Activated T-cell treated with anti-CD3 and anti-CD28 coated beads, Interleukin-2, amount 50 U/mL, for 4 hours (primary cell): ENCODE data around the gene SLC3A2. TPM values are rescaled to one million over a fixed set of nuclear protein-coding genes. Genes with fewer than 3 reads are reported as not detected.
"Not testable (repeated sequence)": the region's sequence is repeated elsewhere in the genome, so short reads cannot be mapped to it uniquely, and the experiment has no call there.

Source experiments
- ATAC-seq, 2 donors: fragments of 200-7000 bp; cut with Tn5 transposase; one replicate each; pipeline ENCODE4 v1.10.0; 2021
- DNase-seq: peaks from one replicate; pipeline ENCODE4 v3.0.0-alpha.2; 2020
- H3K27me3 Mint-ChIP-seq: one replicate; pipeline ENCODE4 v1.8.0; 2021; ENCODE audit warnings: low read depth, mixed read lengths
- H3K36me3 Mint-ChIP-seq: one replicate; pipeline ENCODE4 v1.8.0; 2022; ENCODE audit warnings: mixed read lengths; ENCODE audit not compliant: insufficient read depth
- H3K4me1 Mint-ChIP-seq: one replicate; pipeline ENCODE4 v1.8.0; 2021; ENCODE audit warnings: low read depth, mixed read lengths
- H3K4me3 Mint-ChIP-seq: one replicate; pipeline ENCODE4 v1.8.0; 2021; ENCODE audit warnings: mild to moderate bottlenecking, moderate library complexity, mixed read lengths
- H3K9me3 Mint-ChIP-seq: one replicate; pipeline ENCODE4 v1.8.0; 2021; ENCODE audit warnings: mixed read lengths
- total RNA-seq, 3 donors: library from RNA; stranded (reverse); gene quantifications; one replicate each; pipeline ENCODE4 v1.2.1, GENCODE V29; 2021

Gene SLC3A2
- 100 to 1,000 TPM; 580 to 683 (median 586) TPM for total RNA-seq

DNA sequence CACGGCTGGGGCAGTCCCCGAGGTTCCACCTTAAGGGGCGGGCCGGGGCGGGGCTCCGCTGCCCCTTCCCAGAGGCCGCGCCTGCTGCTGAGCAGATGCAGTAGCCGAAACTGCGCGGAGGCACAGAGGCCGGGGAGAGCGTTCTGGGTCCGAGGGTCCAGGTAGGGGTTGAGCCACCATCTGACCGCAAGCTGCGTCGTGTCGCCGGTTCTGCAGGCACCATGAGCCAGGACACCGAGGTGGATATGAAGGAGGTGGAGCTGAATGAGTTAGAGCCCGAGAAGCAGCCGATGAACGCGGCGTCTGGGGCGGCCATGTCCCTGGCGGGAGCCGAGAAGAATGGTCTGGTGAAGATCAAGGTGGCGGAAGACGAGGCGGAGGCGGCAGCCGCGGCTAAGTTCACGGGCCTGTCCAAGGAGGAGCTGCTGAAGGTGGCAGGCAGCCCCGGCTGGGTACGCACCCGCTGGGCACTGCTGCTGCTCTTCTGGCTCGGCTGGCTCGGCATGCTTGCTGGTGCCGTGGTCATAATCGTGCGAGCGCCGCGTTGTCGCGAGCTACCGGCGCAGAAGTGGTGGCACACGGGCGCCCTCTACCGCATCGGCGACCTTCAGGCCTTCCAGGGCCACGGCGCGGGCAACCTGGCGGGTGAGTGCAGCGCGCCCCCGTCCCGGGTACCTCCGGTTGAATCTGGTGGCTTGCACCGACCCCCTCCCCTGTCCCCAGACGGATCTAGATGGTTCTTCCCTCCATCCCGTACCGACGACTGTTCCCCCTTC is at the start of gene SLC3A2:
Gene SLC3A2 (plus strand): TSS at position 94 of the 776 bp plus-strand sequence. CDS start 128 bp downstream, at position 222.
- peaks cover 49% of the 10 kb centered on the region for H3K36me3 Mint-ChIP-seq
- ATAC-seq: peak; percentile 78 to 79
- peaks cover 46% of the 10 kb centered on the region for H3K4me1 Mint-ChIP-seq

DNA sequence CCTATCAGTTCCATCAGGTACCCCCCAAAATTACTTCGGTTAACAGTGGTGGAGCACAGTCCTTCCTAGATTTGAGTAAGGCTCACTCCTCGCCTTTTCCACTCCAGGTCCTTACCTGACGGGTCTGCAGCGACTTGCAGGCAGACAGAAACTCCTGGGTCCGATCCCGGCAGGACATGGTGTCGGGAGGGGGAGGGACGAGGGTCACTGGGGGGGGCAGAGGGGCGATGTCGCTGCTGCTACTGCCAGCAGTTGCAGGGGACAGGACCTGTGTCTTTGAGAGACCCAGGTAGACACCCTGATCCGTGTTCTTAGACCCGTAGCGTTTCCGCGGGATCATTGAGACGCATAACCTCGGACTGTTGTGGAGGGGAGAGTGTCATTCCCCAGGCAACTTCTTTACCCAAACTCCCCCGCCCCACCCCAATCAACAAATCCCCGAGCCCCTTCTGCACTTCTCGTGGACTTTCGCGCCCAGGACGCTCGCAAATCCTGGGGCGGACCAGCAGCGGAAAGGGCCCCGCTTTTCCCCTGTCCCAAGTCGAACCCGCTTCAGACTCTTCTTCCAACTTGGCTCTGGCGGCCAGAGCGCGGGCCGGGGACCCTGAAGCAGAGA is 49.7 kb upstream of the SLC3A2 start:
- H3K9me3 Mint-ChIP-seq: no peaks in the 10 kb centered on the region
- DNase-seq: no peak
- no peaks in the 10 kb centered on the region for H3K27me3 Mint-ChIP-seq
- ATAC-seq: no peak
- peak overlapping the region; percentile 90 for H3K4me3 Mint-ChIP-seq
- H3K4me1 Mint-ChIP-seq: peaks cover 41% of the 10 kb centered on the region
- H3K36me3 Mint-ChIP-seq: peaks cover 31% of the 10 kb centered on the region

More for the DNA sequence above, at the start of gene SLC3A2:
- Mint-ChIP-seq H3K9me3 (no peaks in the 10 kb centered on the region), H3K27me3 (no peaks in the 10 kb centered on the region), H3K4me3 (peak within 1 kb of the TSS; percentile 99)
- DNase-seq: peak; percentile 86

DNA sequence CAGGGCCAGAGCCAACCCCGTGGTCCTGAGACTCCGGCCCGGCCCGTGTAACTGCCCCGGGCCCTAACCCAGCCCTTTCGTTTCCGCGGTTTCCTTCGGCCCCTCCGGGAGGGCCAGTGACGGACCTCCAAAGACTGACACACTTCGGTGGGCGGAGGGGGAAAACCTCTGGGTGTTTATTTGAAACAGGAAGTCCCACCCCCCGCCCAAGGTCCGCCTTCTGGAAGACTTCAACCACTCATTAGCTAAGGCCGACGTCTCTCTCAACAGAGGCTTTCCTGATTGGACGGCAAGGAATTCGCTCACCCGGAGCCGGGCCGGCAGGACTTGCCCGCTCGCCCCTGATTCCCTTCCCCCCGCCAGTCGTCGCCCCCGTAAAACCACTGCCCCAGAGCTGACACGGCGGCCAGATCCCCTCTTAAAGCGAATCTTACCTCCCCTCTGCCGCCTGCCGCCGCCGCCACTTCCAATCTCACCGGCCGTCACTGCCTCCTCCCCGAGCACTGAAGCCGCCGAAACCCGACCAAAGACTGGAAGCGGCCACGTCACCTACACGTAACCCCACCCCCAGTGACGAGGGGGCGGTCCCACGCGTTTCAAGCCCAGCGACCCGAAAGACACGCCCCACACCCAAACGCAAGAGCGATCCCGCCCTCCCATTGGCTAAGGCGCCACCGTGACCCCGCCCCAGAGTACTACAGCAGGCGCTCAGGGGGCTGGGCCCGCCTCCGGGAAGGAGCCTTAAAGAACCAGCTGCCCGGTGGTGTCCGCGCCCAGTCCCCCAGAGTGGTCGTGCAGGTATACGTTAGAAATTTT is 49.0 kb upstream of the SLC3A2 start, which contains the start of gene STX5:
Gene STX5 (minus strand): TSS at position 532 of the 816 bp plus-strand sequence. CDS start 808 bp downstream, outside the sequence.
- no peaks in the 10 kb centered on the region for H3K9me3 Mint-ChIP-seq
- H3K27me3 Mint-ChIP-seq: no peaks in the 10 kb centered on the region
- peak within 1 kb of the TSS; percentile 90 for H3K4me3 Mint-ChIP-seq
- DNase-seq (peak; percentile 100), ATAC-seq (peak; percentile 91 to 93)
- peaks cover 36% of the 10 kb centered on the region for H3K36me3 Mint-ChIP-seq
- H3K4me1 Mint-ChIP-seq: peaks cover 45% of the 10 kb centered on the region

DNA sequence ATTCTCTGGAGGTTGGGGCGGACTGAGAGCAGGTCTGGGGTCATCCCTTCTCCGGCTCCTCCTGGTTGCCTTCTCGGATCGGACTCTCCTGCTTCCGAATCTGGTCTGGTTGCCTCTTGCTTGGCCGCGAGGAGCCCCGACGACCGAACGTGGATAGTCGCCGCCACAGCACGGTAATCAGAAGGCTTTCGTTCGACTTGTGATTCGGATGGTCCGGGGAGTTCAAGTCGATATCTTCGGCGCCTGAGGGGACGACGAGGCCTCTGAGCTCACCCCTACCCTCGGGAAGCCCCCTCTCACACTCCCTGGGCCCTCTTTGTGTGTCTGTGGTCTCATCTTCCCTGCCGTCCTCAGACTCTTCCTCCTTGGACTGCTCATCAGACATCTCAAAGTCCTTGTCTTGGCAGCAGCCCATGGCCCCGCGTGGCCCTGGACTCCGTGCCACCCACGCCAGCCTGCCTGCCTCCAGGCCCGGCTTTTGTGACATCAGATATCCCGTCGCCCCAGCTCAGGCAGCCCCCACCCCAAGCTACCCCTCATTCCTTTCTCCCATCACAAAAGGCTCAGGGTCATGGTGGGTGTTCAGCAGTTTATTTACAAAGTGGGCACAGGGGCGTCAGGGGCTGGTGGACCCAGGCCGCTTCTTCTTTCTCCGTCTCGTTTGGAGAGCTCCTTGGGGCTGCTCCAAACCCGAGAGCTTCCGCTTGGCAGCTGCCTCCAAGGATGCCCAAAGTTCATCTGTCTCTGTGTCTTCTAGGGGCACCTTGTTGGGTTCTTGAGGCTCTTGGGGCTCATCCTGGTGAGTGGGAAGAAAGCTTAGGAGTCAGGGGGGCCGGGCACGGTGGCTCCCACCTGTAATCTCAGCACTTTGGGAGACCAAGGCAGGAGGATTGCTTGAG is 48.1 kb upstream of the SLC3A2 start, which contains the start of gene TEX54:
Gene TEX54 (minus strand): TSS at position 506 of the 899 bp plus-strand sequence.
- peaks cover 50% of the 10 kb centered on the region for H3K4me1 Mint-ChIP-seq
- H3K4me3 Mint-ChIP-seq: peak within 1 kb of the TSS; percentile 90
- H3K9me3 Mint-ChIP-seq: no peaks in the 10 kb centered on the region
- ATAC-seq (peak; percentile 1 to 3), DNase-seq (no peak)
- peaks cover 34% of the 10 kb centered on the region for H3K36me3 Mint-ChIP-seq
- no peaks in the 10 kb centered on the region for H3K27me3 Mint-ChIP-seq

DNA sequence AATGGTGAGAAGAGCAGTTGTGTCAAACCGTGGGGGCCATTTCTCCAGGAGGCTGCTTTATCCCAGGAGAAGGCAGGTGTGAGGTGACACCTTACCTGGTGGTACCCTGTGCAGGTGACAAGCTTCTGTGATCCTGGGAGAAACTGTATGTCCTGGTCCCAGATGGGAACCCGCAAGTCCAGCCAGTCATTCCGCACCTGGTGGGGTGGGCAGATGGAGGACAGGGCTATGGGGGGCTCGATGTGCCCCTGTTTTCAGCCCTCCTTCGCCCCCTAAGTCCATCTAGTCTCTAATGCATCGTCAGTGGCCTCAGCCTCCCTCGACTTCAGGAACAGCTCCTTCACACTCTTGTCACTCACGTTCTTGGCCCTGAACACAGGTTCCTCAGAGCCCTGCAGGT is 45.4 kb upstream of the SLC3A2 start:
- H3K4me1 Mint-ChIP-seq: peaks cover 53% of the 10 kb centered on the region
- H3K9me3 Mint-ChIP-seq: no peaks in the 10 kb centered on the region
- no peak for ATAC-seq
- no peak overlapping the region for H3K4me3 Mint-ChIP-seq
- no peaks in the 10 kb centered on the region for H3K27me3 Mint-ChIP-seq
- DNase-seq: no peak
- peaks cover 41% of the 10 kb centered on the region for H3K36me3 Mint-ChIP-seq

DNA sequence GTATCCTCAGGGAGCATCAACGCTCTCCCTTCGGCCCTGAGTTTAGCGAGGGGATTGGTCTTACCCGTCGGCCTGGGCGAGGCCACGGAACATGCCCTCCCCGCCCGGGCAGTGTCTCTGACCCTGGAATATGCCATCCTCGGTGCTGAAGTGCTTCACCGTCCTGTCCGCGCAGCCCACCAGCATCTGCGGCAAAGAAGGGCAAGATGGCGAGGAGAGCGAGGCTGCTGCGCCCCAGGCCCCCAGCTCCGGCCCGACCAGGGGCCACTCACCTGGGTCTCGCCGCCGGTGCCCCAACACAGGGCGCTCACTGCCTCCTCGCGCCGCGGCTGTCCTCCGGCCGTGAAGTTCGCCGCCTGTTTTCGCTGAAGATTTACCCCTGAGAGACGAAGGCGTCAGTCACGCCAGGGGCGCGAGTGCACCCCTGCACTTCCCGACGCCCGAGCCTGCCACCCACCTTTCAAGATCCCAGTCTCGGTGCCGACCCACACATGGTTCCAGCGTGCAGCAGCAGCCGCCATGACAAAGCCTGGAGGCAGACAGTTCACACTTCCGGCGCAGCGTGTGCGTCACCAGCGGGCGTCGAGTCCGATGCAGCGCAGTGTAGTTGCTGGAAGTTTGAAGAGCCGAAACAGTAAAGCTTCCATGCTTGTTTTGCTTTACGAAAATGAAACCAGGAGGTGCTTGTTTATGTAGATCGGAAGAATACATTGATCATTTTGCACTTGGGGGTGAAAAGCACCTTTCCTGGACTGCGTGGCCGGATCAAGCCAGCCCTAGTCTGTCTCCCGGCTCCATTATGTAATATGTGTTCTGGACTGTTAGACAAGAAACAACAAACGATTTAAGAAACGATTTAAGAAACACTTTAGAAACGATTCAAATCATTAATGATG is 41.4 kb upstream of the SLC3A2 start, which contains the start of gene WDR74:
Gene WDR74 (minus strand): TSS at position 541 of the 896 bp plus-strand sequence. CDS start 20 bp downstream, at position 521.
- peaks cover 33% of the 10 kb centered on the region for H3K4me1 Mint-ChIP-seq
- H3K36me3 Mint-ChIP-seq: peaks cover 27% of the 10 kb centered on the region
- no peak within 1 kb of the TSS for H3K4me3 Mint-ChIP-seq
- H3K27me3 Mint-ChIP-seq: no peaks in the 10 kb centered on the region
- ATAC-seq (peak; percentile 43 to 46), DNase-seq (peak; percentile 89)
- H3K9me3 Mint-ChIP-seq: no peaks in the 10 kb centered on the region

DNA sequence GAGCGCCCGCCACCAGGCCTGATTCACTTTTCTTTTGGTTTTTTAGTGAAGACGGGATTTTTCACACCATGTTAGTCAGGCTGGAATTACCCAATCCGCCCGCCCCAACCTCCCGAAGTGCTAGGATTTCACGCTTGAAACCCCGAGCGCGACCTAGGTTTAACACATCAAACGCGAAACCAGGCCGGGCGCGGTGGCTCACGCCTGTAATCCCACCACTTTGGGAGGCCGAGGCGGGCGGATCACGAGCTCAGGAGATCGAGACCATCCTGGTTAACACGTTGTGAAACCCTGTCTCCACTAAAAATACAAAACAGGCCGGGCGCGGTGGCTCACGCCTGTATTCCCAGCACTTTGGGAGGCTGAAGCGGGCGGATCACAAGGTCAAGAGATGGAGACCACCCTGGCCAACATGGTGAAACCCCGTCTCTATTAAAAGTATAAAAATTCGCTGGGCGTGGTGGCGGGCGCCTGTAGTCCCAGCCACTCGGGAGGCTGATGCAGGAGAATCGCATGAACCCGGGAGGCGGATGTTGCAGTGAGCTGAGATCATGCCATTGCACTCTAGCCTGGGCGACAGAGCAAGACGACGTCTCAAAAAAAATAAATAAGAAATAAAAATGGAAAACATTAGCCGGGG is 39.9 kb upstream of the SLC3A2 start:
- H3K4me3 Mint-ChIP-seq, H3K9me3 Mint-ChIP-seq, H3K27me3 Mint-ChIP-seq: not testable (repeated sequence)
- ATAC-seq (peak; percentile 44 to 55), DNase-seq (peak; percentile 68)
- peaks cover 16% of the 10 kb centered on the region for H3K36me3 Mint-ChIP-seq
- peaks cover 25% of the 10 kb centered on the region for H3K4me1 Mint-ChIP-seq

DNA sequence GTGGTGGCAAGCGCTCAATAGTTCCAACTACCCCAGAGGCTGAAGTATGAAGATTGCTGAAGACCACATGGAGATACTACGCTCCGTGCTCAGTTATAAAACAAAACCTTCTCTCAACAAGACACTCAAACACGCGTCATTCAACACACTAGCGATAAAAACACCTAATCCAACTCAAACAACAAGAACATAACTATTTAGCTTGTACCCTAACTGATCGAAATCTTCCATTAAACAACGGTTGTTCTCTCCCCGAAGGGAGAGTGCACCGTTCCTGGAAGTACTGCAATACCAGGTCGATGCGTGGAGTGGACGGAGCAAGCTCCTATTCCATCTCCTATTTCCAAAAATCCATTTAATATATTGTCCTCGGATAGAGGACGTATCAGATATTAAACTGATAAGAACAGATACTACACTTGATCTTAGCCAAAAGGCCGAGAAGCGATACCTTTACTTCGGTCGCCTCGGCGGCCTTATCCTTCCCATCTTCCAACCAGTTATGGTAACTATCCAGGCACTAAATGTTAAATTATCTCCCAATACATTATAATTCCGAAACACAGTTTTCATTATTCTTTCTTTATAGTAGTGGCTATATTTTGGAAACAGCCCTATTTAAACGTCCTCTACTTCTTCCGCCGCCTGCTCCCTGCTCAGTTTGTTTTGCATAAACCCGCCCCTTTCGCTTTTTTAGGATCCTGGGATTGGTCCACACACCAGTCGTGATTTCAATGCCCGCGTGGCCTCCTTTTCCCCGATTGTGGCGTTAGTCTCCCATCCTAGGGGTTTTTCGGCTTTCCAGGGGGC is 39.1 kb upstream of the SLC3A2 start:
- no peaks in the 10 kb centered on the region for H3K27me3 Mint-ChIP-seq
- no peak overlapping the region for H3K4me3 Mint-ChIP-seq
- H3K36me3 Mint-ChIP-seq: peaks cover 11% of the 10 kb centered on the region

DNA sequence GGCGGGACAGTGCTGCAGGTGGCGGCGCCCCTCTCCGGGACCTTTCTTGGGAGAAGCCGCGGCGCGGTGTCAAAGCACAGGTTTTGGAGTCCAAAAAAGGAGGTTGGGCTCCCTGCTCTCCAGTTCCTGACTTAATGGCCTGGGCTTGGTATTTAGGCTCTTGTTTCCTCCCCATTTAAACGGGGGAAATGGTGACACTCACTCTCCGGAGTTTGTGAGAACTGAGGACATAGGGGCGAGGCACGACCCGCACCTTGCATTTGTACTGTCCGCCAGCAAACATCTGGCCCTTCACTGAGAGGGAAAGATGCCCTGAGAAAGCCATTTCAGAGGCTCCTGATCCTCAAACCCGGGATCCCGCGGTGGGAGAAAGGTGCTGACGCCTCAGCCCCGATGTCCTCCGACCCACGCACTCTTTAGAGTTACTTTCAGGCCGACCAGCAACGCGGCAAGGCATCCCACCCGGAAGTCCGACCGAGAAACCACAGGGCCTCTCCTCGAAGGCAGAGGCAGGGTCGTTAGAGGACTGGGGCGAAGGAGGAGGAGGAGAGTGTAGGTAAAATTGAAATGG is 38.4 kb upstream of the SLC3A2 start:
- Mint-ChIP-seq H3K9me3 (no peaks in the 10 kb centered on the region), H3K27me3 (no peaks in the 10 kb centered on the region), H3K36me3 (peaks cover 9% of the 10 kb centered on the region), H3K4me1 (peaks cover 17% of the 10 kb centered on the region), H3K4me3 (no peak overlapping the region)
- no peak for ATAC-seq
- DNase-seq: peak; percentile 17

More for the DNA sequence above, 39.1 kb upstream of the SLC3A2 start:
- ATAC-seq (peak; percentile 67 to 71), DNase-seq (peak; percentile 68)
- Mint-ChIP-seq H3K9me3 (no peaks in the 10 kb centered on the region), H3K4me1 (peaks cover 22% of the 10 kb centered on the region)

DNA sequence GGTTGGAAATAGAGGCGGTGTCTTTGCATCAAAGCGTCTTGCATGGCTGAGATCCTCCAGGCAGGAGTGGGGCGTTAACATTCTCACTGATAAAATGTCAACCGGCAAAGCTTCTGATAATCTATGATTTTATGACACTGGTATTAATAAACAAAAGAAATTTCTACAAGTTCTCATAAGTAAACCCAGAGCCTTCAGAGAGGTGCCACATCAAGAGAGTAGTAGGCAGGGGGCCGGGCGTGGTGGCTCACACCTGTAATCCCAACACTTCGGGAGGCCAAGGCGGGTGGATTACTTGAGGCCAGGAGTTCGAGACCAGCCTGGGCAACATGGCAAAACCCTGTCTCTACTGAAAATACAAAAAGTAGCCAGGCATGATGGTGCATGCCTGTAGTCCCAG is 37.8 kb upstream of the SLC3A2 start:
- peaks cover 12% of the 10 kb centered on the region for H3K4me1 Mint-ChIP-seq
- not testable (repeated sequence) for ATAC-seq, H3K27me3 Mint-ChIP-seq, H3K4me3 Mint-ChIP-seq, H3K36me3 Mint-ChIP-seq, H3K9me3 Mint-ChIP-seq, DNase-seq

DNA sequence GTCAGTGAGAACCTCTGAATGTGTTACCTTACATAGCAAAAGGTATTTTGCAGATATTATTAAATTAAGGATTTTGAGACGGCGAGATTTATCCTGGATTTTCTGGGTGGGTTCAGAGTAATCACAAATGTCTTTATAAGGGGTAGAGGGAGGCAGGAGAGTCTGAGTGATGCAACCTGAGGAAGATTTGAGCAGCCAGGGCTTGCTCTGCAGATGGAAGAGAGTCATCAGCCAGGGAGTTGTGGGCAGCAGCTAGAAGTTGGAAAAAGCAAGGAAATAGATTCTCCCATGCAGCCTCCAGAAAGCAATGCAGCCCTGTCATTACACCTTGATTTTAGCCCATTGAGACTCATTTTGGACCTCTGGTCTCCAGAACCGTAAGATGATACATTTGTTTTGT is 37.2 kb upstream of the SLC3A2 start:
- H3K27me3 Mint-ChIP-seq: no peaks in the 10 kb centered on the region
- H3K4me1 Mint-ChIP-seq: peaks cover 12% of the 10 kb centered on the region
- H3K36me3 Mint-ChIP-seq: peaks cover 5% of the 10 kb centered on the region
- DNase-seq: no peak
- no peak for ATAC-seq
- H3K4me3 Mint-ChIP-seq: no peak overlapping the region
- H3K9me3 Mint-ChIP-seq: no peaks in the 10 kb centered on the region
